Ascending aorta (tissue), 2 donors: ENCODE measurements around the gene TBX19. TPM values are rescaled to one million over a fixed set of nuclear protein-coding genes. Genes with fewer than 3 reads are reported as not detected.

ENCODE experiments used
- DNase-seq, 2 donors: peaks; one replicate each; pipeline ENCODE4 v3.0.0-alpha.2; 2019; ENCODE audit warnings: low spot score in 2 of 2
- H3K27ac ChIP-seq, 2 donors: fragments of 200-600 bp; sonication (generic); one replicate each; pipeline ENCODE4 v1.5.1; 2016 to 2017; ENCODE audit warnings: mild to moderate bottlenecking in 1 of 2
- H3K27me3 ChIP-seq: fragments of 200-600 bp; sonication (generic); one replicate; pipeline ENCODE4 v1.5.1; 2017
- H3K36me3 ChIP-seq, 2 donors: fragments of 200-600 bp; sonication (generic); one replicate each; pipeline ENCODE4 v1.5.1; 2016
- H3K4me1 ChIP-seq, 2 donors: fragments of 200-600 bp; sonication (generic); one replicate each; pipeline ENCODE4 v1.5.1; 2016 to 2017; ENCODE audit warnings: mild to moderate bottlenecking in 1 of 2
- H3K4me3 ChIP-seq, 2 donors: fragments of 200-600 bp; sonication (generic); one replicate each; pipeline ENCODE4 v1.5.1; 2016 to 2017; ENCODE audit warnings: mild to moderate bottlenecking in 1 of 2
- H3K9me3 ChIP-seq, 2 donors: fragments of 200-600 bp; sonication (generic); one replicate each; pipeline ENCODE4 v1.5.1; 2016
- CTCF ChIP-seq, 3 experiments: fragments of 200-600 bp in 2 of 3; fragments of 450-650 bp in 1 of 3; sonication (generic) in 2 of 3; IDR thresholded peaks; one replicate each; pipeline ENCODE4 v1.5.1; 2016 to 2019; ENCODE audit warnings: antibody characterized with exemption in 3 of 3, mild to moderate bottlenecking in 1 of 3, moderate library complexity in 1 of 3
- intact Hi-C: fragments of 100-400 bp; cut with DNase I; formaldehyde crosslinking; loops from one replicate; pipeline ENCODE4 v1.15.1; 2023
- total RNA-seq: library from RNA; depleted of rRNA; stranded (reverse); fragments of >200 nt; gene quantifications from one replicate; pipeline ENCODE4 v1.1.0, GENCODE V29; 2016

TBX19 gene
- total RNA-seq, 1 donor from 2014 or later: 0.64 TPM

- peaks cover 7 to 29% of the 10 kb centered on the region in 2 donors for H3K36me3 ChIP-seq
- H3K27me3 ChIP-seq: no peaks in the 10 kb centered on the region
- DNase-seq: no peak
- H3K4me1 ChIP-seq: no peaks in the 10 kb centered on the region
- TF ChIP-seq CTCF (IDR thresholded peaks at IDR 0.05): no peak
- H3K9me3 ChIP-seq: no peaks in the 10 kb centered on the region
- no peak overlapping the region for H3K4me3 ChIP-seq
- H3K27ac ChIP-seq: no peak overlapping the region
- intact Hi-C loops: no loop called here
These were observed 35.5 kb downstream of the TBX19 start for GRCh38 chr1:168316142-168316541.

DNA sequence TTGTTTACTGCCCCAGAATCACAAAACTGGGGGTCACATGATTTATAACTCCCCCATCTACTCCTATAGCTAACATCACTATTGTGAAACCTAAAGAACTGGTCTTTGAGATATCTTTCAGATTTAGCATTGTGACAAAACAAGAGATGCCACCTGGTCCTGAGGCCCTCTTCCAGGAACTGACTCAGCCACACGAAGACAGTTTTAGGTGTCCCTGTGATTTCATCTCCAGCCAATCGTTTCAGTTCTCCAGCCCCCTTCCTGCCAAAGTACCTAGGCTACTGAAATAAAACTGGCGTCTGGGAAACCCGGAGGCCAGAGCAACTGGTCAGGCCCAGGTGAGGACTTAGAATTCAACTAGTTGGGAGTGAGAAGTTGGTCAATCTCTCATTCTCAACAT lies 36.6 kb downstream of the TBX19 start:
- intact Hi-C loops: no loop called here
- no peak overlapping the region for H3K27ac ChIP-seq
- no peaks in the 10 kb centered on the region for H3K9me3 ChIP-seq
- no peak for DNase-seq
- no peaks in the 10 kb centered on the region for H3K27me3 ChIP-seq
- no peaks in the 10 kb centered on the region for H3K4me1 ChIP-seq
- H3K4me3 ChIP-seq: no peak overlapping the region
- H3K36me3 ChIP-seq: peaks cover 4 to 22% of the 10 kb centered on the region in 2 donors
- no peak for TF ChIP-seq CTCF (IDR thresholded peaks at IDR 0.05)

- no peak for TF ChIP-seq CTCF (IDR thresholded peaks at IDR 0.05)
- Histone ChIP-seq H3K27me3 (no peaks in the 10 kb centered on the region), H3K4me1 (no peaks in the 10 kb centered on the region), H3K4me3 (no peak overlapping the region), H3K36me3 (peaks cover 0 to 7% of the 10 kb centered on the region in 2 donors), H3K9me3 (peaks cover 0 to 5% of the 10 kb centered on the region in 2 donors), H3K27ac (no peak overlapping the region)
- DNase-seq: no peak
- intact Hi-C loops: loop anchor here (5.0 kb wide), 2 partner anchors 82 to 227 kb away; no protein-coding TSS in a partner anchor
These were observed 39.0 kb downstream of the TBX19 start for GRCh38 chr1:168319691-168320090.

GRCh38 chr1:168320149-168320548 lies 39.5 kb downstream of the TBX19 start:
- Histone ChIP-seq H3K27ac (no peak overlapping the region), H3K27me3 (no peaks in the 10 kb centered on the region)

DNA sequence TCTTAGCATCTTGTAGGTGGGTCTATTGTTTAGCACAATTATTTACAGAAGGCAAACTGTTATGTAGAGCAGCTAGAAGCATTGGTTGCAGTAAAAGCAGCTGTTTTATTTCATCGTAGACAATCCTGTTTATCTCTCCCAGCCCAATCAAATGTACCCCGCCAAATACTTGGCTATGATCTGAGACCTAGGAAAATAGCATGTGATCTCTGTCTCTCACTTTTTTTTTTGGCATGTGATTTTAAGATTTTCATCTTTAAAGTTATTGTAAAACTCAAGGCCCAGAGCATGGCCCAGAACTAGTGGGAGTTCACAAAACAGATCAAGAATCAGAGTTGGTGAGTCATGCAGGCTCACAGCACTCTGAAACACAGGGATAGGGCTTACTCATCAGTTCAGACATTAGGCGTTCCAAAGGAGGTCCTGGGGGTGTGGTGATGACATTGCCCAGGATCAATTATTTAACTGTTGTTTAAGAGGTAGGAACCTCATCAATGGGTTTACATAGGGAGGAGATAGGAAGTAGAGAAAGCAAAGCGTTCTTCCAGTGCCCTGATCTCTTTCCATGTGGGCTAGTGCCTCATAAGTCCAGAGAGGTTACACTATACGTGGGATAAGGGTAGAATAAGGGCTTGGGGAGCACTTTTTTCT lies 40.2 kb downstream of the TBX19 start:
- intact Hi-C loops: loop anchor here (5.0 kb wide), 2 partner anchors 84 to 229 kb away; no protein-coding TSS in a partner anchor
- no peak for TF ChIP-seq CTCF (IDR thresholded peaks at IDR 0.05)
- H3K4me3 ChIP-seq: no peak overlapping the region
- H3K4me1 ChIP-seq: no peaks in the 10 kb centered on the region
- H3K9me3 ChIP-seq: peaks cover 0 to 5% of the 10 kb centered on the region in 2 donors
- no peaks in the 10 kb centered on the region for H3K27me3 ChIP-seq
- H3K27ac ChIP-seq: no peak overlapping the region
- no peak for DNase-seq
- peaks cover 0 to 7% of the 10 kb centered on the region in 2 donors for H3K36me3 ChIP-seq

More at GRCh38 chr1:168320149-168320548, 39.5 kb downstream of the TBX19 start:
- H3K9me3 ChIP-seq: peaks cover 0 to 5% of the 10 kb centered on the region in 2 donors
- TF ChIP-seq CTCF (IDR thresholded peaks at IDR 0.05): no peak
- H3K36me3 ChIP-seq: peaks cover 0 to 7% of the 10 kb centered on the region in 2 donors
- H3K4me1 ChIP-seq: no peaks in the 10 kb centered on the region
- no peak overlapping the region for H3K4me3 ChIP-seq
- DNase-seq: no peak
- intact Hi-C loops: loop anchor here (5.0 kb wide), 2 partner anchors 83 to 228 kb away; no protein-coding TSS in a partner anchor
